Epithelial cell of esophagus (primary cell): Measurements from ENCODE around the gene PRRG4.

ENCODE experiments used
- DNase-seq: peaks from one replicate; pipeline ENCODE4 v3.0.0; 2010; ENCODE audit warnings: low read depth
- H3K4me3 ChIP-seq: 2 replicates; pipeline ENCODE4 v1.5.1; 2011; ENCODE audit warnings: mild to moderate bottlenecking, low read length, control low read depth
- CTCF ChIP-seq: IDR thresholded peaks from 2 replicates; pipeline ENCODE4 v1.5.1; 2011; ENCODE audit warnings: low read depth, mild to moderate bottlenecking, low read length, control low read depth, inconsistent platforms; ENCODE audit not compliant: insufficient read depth; ENCODE audit errors: missing control alignments

Gene PRRG4

GRCh38 chr11:32890843-32891656, 61.3 kb downstream of the PRRG4 start:
- DNase-seq = peak; percentile 11
- H3K4me3 ChIP-seq = peak overlapping the region; percentile 86
- TF ChIP-seq CTCF = no peak

GRCh38 chr11:32891657-32892354, 62.1 kb downstream of the PRRG4 start:
- peak; percentile 8 for DNase-seq
- TF ChIP-seq CTCF = no peak
- peak overlapping the region; percentile 86 for H3K4me3 ChIP-seq

GRCh38 chr11:32892355-32893092, 62.8 kb downstream of the PRRG4 start, which contains the start of gene QSER1:
Gene QSER1, plus strand, starts transcription at chr11:32892811. Its CDS starts 315 bp downstream, at chr11:32893126.
- peak within 1 kb of the TSS; percentile 86 for H3K4me3 ChIP-seq
- no peak for TF ChIP-seq CTCF
- DNase-seq = peak; percentile 69

GRCh38 chr11:32893093-32893342, 63.3 kb downstream of the PRRG4 start:
- TF ChIP-seq CTCF = no peak
- DNase-seq = no peak
- peak overlapping the region; percentile 86 for H3K4me3 ChIP-seq

- peak overlapping the region; percentile 86 for H3K4me3 ChIP-seq
- TF ChIP-seq CTCF = peak; percentile 28
- peak; percentile 46 for DNase-seq
Observed at GRCh38 chr11:32893343-32894148, 63.8 kb downstream of the PRRG4 start.

GRCh38 chr11:32894149-32894827, 64.6 kb downstream of the PRRG4 start:
- peak; percentile 91 for DNase-seq
- peak overlapping the region; percentile 86 for H3K4me3 ChIP-seq

More at GRCh38 chr11:32894149-32894827, 64.6 kb downstream of the PRRG4 start:
- TF ChIP-seq CTCF = no peak
